Right lung (tissue), 5 donors: ENCODE data around the gene POLR3H. TPM values are rescaled to one million over a fixed set of nuclear protein-coding genes. Genes with fewer than 3 reads are reported as not detected.

Experiments used
- DNase-seq, 2 donors: peaks; one replicate each; pipeline ENCODE4 v3.0.0-alpha.2; 2013
- polyA plus RNA-seq, 5 donors: library from polyadenylated mRNA; unstranded; fragments of 120-200 nt; gene quantifications; one replicate each; pipeline versions ENCODE4 v1.2.1 to v1.2.3, GENCODE V29; 2013; ENCODE audit warnings: inconsistent platforms in 1 of 5, low replicate concordance in 1 of 5; ENCODE audit not compliant: insufficient read length in 5 of 5, insufficient read depth in 1 of 5

Gene POLR3H
- polyA plus RNA-seq, 5 donors = 24.6 to 39.5 (median 27.3) TPM

DNA sequence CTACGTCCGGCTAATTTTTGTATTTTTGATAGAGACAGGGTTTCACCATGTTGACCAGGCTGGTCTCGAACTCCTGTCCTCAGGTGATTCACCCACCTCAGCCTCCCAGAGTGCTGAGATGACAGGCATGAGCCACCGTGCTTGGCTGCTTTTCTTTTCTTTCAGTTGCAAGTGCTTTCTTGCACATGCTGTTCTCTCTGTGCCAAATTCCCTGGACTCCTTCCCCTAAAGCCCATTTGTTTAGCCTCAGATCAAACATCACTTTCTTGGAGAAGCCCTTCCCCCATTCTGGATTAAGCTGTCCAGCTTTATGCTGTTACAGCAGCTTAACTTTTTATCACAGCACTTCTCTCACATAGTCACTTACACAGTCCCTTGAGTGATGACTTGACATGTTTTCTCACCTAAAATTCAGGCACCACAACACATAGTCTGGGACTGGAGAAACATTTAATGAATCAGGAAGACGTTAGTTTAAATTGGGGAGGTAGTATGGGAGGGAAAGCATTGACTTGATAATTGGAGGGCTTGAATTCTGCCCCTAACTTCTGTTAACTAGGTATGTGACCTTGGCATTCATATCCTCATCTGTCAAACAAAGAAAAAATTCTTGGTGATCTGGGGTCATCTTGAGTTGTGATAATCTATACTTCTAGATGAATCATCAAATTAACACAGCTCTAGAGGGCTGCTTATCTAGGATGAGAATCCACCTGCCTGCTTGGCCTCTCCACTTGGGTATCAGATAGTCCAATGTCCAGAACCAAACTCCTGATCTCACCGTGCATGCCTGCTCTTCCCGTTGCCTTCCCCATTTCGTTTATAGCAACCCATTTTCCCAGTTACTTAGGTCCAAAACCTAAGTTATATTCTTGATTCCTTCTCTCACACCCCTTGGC lies 57.0 kb downstream of the POLR3H start:
- DNase-seq = peak; percentile 40 to 56

DNA sequence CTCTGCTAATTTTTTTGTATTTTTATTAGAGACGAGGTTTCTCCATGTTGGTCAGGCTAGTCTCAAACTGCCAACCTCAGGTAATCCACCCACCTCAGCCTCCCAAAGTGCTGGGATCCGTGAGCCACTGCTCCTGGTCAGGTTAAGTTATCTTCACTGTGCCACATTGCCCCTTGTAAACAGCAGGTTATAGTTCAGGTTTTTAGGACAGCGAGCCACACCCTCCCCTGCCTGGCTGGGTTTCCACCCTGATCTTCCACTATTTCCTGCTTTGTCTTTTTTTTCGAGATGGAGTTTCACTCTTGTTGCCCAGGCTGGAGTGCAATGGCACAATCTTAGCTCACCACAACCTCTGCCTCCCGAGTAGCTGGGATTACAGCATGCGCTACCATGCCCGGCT lies 59.2 kb downstream of the POLR3H start:
- no peak for DNase-seq

DNA sequence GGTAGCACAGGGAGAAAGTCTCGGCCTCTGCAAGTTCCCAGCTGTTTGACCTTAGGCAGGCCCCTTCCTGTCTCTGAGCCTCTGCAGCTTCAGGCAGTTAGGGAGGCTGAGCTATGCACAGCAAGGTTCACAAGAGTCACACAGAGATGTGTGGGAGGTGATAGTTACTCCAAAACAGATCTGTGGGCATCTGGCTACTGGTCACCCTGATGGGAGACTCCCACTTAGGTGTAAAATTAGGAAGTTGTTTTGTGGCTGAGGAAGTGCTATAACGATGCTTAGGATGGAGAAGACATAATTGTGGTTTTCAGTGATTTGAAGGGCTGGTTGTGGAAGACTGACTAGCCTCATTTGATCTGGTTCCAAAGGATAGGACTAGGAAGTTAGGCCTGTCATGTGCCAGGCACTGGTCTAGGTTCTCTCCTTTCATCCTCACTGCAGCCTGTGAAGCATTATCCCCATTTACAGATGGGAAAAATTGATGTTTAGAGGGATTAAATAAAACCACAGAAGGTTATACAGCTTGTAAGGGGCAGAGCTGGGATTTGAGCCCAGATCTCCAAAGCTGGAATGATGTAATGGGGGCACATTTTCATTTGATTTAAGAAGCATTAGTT lies 61.8 kb downstream of the POLR3H start:
- DNase-seq = no peak

DNA sequence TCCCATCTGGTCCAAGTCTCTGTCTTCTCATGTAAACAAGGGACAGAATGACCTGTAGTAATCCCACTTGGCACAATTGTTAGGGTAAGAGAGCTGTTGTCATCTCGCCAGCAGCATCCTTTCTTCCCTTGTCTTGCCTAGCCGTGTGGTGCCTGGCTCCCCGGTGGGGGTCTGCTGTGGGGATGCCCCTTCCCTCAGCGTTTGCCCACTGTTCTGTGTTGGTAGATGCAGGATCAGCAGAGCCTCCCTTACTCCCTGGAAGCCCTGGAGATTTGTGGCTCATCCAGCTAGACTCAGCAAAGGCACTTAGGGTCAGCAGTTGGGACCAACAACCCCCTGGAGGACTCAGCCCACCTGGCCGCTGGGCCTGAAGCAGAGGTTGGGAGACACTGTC lies 62.3 kb downstream of the POLR3H start:
- DNase-seq = no peak

DNA sequence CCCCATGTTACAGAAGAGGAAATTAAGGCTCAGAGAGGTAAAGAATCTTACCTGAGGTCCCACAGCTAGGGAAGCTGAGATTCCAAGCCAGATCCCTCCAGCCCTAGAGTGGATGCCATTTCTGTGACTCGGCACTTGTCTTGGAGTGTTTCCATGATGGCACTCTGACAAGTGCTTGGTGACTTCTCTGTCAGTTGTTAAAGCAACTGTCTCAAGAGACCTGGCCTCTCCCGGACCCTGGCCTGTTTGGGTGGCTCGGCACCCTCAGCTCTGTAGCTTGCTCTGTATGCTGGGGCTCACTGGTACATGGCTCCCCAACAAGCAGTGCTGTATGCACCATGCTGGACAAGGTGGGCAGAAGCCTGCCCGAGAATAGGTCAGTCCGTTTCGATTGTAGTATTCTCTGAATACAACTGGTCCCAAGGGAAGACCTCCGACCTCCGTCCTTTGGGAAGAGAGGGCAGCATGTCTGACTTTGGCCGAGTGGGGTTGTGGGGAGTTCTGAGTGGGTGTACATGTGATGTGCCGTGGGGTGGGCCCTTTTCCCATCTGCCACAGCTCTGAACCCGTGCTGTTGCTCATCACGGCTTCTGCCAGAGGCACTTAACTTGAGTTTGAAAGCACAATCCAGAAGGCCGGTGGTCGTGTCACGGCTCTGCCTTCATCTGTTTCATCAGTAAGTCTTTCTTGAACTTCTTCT lies 63.0 kb downstream of the POLR3H start:
- no peak for DNase-seq

DNA sequence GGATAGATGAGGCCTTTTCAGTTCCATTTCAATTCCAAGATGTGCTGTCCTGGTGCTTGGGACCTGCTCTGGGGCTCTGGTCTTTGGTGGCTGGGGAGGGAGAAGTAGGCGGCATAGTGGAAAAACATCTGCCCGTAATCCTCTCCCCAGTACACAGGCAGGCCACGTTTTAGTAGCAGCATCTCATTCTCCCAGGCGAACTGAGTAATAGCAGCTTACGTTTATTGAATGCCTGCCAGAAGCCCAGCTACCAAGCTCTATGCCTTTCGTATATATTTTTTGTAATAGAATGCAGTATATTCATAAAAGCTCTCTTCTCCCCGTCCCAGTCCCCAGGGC lies 63.9 kb downstream of the POLR3H start:
- DNase-seq = no peak

DNA sequence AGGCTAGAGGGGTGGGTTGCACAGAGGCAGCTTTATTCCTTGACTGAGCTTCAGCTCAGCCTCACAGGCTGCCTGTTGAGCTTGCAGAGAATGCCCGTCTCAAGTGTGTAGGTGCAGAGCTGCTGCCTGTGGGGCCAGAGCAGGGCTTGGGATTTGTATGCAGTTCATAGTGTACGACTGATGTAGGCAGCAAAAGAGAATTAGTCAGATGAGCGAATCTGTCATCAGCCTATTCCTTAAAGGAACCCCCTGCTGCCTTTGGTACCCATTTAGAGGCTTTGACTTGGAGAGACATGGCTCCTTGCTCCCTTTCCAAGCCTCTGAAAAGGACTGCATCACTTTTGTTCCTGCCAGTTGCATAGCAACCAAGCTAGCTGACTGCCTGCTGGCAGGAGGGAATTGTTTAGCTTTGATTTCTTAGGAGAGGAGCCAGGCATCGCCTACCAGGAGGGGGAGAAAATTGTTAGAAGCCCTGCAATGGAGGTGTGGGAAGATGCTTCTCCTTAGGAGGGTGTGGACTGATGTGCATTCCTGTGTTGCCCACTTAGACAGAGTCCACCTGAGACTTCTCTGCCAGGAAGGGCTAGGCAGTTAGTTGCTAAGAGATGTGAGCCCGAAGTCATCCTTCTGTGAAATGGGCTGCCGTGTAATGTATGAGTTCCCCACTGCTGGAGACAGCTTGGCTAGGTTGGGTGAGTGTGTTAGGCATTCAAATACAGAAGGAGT lies 64.4 kb downstream of the POLR3H start:
- DNase-seq = no peak

DNA sequence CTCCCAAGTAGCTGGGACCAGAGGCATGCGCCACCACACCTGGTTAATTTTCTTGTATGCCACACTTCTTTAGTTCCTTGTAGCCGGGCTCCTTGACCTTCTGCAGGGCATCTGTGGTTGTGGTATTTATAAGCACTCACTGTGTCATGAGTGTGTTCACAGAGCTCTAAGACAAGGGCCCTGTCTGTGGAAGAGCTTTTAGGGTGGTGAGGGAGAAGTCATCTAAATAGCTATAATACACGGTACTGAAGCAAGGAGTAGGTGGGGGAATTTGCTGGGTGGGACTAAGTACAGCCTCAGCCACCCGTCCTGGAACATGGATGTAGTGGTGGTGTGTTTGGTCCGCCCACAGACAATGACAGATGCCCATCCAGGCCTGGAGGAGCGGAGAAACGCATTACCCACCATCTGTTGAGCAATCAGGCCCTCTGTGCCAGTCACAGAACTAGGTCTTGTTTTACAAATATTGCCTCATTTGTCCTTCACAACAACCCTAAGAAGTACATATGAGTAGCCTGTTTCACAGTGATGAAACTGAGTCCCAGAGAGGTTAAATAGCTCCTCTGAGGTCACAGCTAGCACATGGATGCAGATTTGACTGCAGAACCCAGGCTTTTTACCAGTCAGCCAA lies 65.3 kb downstream of the POLR3H start:
- DNase-seq = no peak

DNA sequence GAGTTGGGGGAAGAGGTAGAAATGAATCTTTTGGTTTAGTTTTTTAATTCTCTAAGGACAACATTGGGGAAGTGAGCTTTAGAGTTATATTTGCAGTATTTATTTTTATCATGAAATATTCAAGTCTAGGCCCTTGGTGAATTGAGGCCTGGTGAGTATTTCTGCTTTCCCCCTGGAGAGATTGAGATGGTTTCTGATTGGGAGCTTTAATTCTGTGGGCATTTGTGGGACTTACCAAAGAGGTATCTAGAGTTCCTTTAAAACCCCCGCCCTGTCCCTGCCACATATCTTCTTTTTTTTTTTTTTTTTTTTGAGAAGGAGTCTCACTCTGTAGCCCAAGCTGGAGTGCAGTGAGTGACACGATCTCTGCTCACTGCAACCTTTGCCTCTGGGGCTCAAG lies 65.8 kb downstream of the POLR3H start:
- DNase-seq = no peak

Other genes with a start within 250 kb of the POLR3H start
- gene ZC3H7B, start 242.9 kb downstream of the POLR3H start, polyA plus RNA-seq = 10 to 100 TPM; 55.3 to 79.8 (median 63.5) TPM
- 10 to 100 TPM in 4 of 5 donors, 1 to 10 TPM in 1; 10.0 to 14.5 (median 13.0) TPM for gene TEF, start 162.5 kb downstream of the POLR3H start, polyA plus RNA-seq
- 10 to 100 TPM; 37.6 to 57.8 (median 45.9) TPM for gene TOB2, start 97.7 kb downstream of the POLR3H start, polyA plus RNA-seq
- 10 to 100 TPM; 43.6 to 56.5 (median 54.6) TPM for gene PHF5A, start 75.8 kb downstream of the POLR3H start, polyA plus RNA-seq
- 10 to 100 TPM; 47.4 to 65.1 (median 51.3) TPM for gene ACO2, start 75.4 kb downstream of the POLR3H start, polyA plus RNA-seq
- 1 to 10 TPM; 3.2 to 7.3 (median 4.0) TPM for gene CSDC2, start 16.5 kb upstream of the POLR3H start, polyA plus RNA-seq
- gene PMM1, start 45.4 kb upstream of the POLR3H start, polyA plus RNA-seq = 10 to 100 TPM; 41.2 to 63.1 (median 52.3) TPM
- 10 to 100 TPM; 19.4 to 30.8 (median 28.7) TPM for gene DESI1, start 76.6 kb upstream of the POLR3H start, polyA plus RNA-seq
- 100 to 1,000 TPM; 307 to 378 (median 331) TPM for gene XRCC6, start 76.8 kb upstream of the POLR3H start, polyA plus RNA-seq
- gene SNU13, start 144.4 kb upstream of the POLR3H start, polyA plus RNA-seq = 100 to 1,000 TPM; 107 to 155 (median 115) TPM
- 1 to 10 TPM; 2.0 to 4.3 (median 2.9) TPM for gene MEI1, start 155.0 kb upstream of the POLR3H start, polyA plus RNA-seq